ENCODE results near the gene BTD.
"Not testable (repeated sequence)": the region's sequence is repeated elsewhere in the genome, so short reads cannot be mapped to it uniquely, and the experiment has no call there.

BTD gene

DNA sequence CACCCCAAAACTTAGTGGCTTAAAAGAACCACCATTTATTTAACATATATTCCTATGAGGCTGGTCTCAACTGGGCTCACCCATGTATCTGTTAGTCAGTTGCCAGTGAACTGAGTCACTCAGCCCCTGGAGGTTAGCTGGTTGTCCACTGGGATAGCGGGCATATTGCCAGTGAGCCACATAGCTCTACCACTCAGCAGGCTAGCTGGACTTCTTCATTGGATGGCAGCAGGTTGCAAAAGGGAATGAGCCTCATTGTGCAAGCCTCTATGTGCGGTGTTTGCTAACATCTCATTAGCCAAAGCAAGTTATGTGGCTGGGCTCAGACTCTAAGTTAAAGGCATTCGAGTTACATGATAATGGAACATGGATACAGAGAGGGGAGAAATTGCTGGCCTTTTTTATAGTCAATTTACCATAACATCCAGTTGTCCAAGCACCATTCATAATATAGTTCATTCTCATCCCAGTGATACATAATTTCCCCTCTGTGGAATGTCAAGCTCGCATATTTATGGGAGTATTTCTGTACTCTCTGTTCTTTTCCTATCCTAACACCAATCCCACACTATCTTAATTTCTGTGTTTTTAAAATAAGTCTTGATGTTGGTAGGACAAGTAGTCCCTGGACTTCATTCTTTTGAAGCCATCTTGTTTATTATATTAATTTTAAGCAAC is 8.7 kb downstream of the BTD start:
- Mint-ChIP-seq H3K36me3 (ENCODE audit: insufficient read depth) (peaks cover 5% of the 10 kb centered on the region), H3K27me3 (no peaks in the 10 kb centered on the region), H3K4me3 (no peak overlapping the region), H3K9me3 (no peaks in the 10 kb centered on the region), H3K27ac (ENCODE audit: low read depth) (no peak overlapping the region), H3K4me1 (peaks cover 9% of the 10 kb centered on the region)
- ATAC-seq (replicated peaks; ENCODE audit: extremely low read depth, poor library complexity, severe bottlenecking) (no peak), DNase-seq (ENCODE audit: low spot score in 2 of 2) (no peak)

- Mint-ChIP-seq H3K27me3 (no peaks in the 10 kb centered on the region), H3K4me1 (peaks cover 9% of the 10 kb centered on the region), H3K36me3 (ENCODE audit: insufficient read depth) (peaks cover 5% of the 10 kb centered on the region), H3K4me3 (no peak overlapping the region), H3K9me3 (no peaks in the 10 kb centered on the region), H3K27ac (ENCODE audit: low read depth) (no peak overlapping the region)
- no peak for ATAC-seq (replicated peaks; ENCODE audit: extremely low read depth, poor library complexity, severe bottlenecking)
- DNase-seq (ENCODE audit: low spot score in 2 of 2): no peak
Observed at GRCh38 chr3:15611018-15611417, 9.5 kb downstream of the BTD start.

- no peaks in the 10 kb centered on the region for H3K27me3 Mint-ChIP-seq
- H3K27ac Mint-ChIP-seq (ENCODE audit: low read depth): no peak overlapping the region
- H3K4me1 Mint-ChIP-seq: peaks cover 9% of the 10 kb centered on the region
- DNase-seq (ENCODE audit: low spot score in 2 of 2): no peak
- H3K9me3 Mint-ChIP-seq: no peaks in the 10 kb centered on the region
- no peak for ATAC-seq (replicated peaks; ENCODE audit: extremely low read depth, poor library complexity, severe bottlenecking)
- H3K4me3 Mint-ChIP-seq: no peak overlapping the region
- H3K36me3 Mint-ChIP-seq (ENCODE audit: insufficient read depth): peaks cover 5% of the 10 kb centered on the region
Observed at GRCh38 chr3:15612001-15612400, 10.5 kb downstream of the BTD start.

GRCh38 chr3:15614958-15615357 is 13.4 kb downstream of the BTD start:
- peaks cover 9% of the 10 kb centered on the region for H3K4me1 Mint-ChIP-seq
- H3K36me3 Mint-ChIP-seq (ENCODE audit: insufficient read depth): peaks cover 3% of the 10 kb centered on the region
- no peak for ATAC-seq (replicated peaks; ENCODE audit: extremely low read depth, poor library complexity, severe bottlenecking)
- H3K27me3 Mint-ChIP-seq: no peaks in the 10 kb centered on the region
- peaks cover 10% of the 10 kb centered on the region for H3K9me3 Mint-ChIP-seq
- no peak overlapping the region for H3K27ac Mint-ChIP-seq (ENCODE audit: low read depth)
- no peak overlapping the region for H3K4me3 Mint-ChIP-seq
- no peak for DNase-seq (ENCODE audit: low spot score in 2 of 2)

DNA sequence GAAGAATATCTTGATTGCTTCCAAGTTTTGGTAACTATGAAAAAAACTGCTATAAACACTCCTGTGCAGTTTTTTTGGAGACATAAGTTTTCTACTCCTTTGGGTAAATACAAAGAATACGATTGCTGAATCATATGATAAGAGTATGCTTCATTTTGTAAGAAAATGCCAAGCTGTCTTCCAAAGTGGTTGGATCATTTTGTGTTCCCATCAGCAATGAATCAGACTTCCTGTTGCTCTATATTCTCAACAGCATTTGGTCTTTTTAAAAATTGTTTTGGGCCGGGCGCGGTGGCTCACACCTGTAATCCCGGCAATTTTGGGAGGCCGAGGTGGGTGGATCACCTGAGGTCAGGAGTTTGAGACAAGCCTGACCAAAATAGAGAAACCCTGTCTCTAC is 14.5 kb downstream of the BTD start:
- peaks cover 10% of the 10 kb centered on the region for H3K9me3 Mint-ChIP-seq
- peaks cover 3% of the 10 kb centered on the region for H3K36me3 Mint-ChIP-seq (ENCODE audit: insufficient read depth)
- H3K27ac Mint-ChIP-seq (ENCODE audit: low read depth): no peak overlapping the region
- peaks cover 9% of the 10 kb centered on the region for H3K4me1 Mint-ChIP-seq
- H3K4me3 Mint-ChIP-seq: no peak overlapping the region
- DNase-seq (ENCODE audit: low spot score in 2 of 2) (no peak), ATAC-seq (replicated peaks; ENCODE audit: extremely low read depth, poor library complexity, severe bottlenecking) (no peak)
- no peaks in the 10 kb centered on the region for H3K27me3 Mint-ChIP-seq

GRCh38 chr3:15619659-15620464 is 18.3 kb downstream of the BTD start:
- H3K4me3 Mint-ChIP-seq; DNase-seq (ENCODE audit: low spot score in 2 of 2); ATAC-seq (replicated peaks; ENCODE audit: extremely low read depth, poor library complexity, severe bottlenecking); H3K27me3 Mint-ChIP-seq; H3K27ac Mint-ChIP-seq (ENCODE audit: low read depth); H3K36me3 Mint-ChIP-seq (ENCODE audit: insufficient read depth): not testable (repeated sequence)
- Mint-ChIP-seq H3K9me3 (peaks cover 16% of the 10 kb centered on the region), H3K4me1 (peaks cover 25% of the 10 kb centered on the region)

- Mint-ChIP-seq H3K4me1 (peaks cover 22% of the 10 kb centered on the region), H3K9me3 (peaks cover 16% of the 10 kb centered on the region), H3K27me3 (no peaks in the 10 kb centered on the region), H3K27ac (ENCODE audit: low read depth) (peak overlapping the region; percentile 93), H3K36me3 (ENCODE audit: insufficient read depth) (peaks cover 4% of the 10 kb centered on the region), H3K4me3 (peak overlapping the region; percentile 76)
- ATAC-seq (replicated peaks; ENCODE audit: extremely low read depth, poor library complexity, severe bottlenecking): peak; percentile 84
- no peak for DNase-seq (ENCODE audit: low spot score in 2 of 2)
Observed at GRCh38 chr3:15623535-15624440, 22.2 kb downstream of the BTD start.

DNA sequence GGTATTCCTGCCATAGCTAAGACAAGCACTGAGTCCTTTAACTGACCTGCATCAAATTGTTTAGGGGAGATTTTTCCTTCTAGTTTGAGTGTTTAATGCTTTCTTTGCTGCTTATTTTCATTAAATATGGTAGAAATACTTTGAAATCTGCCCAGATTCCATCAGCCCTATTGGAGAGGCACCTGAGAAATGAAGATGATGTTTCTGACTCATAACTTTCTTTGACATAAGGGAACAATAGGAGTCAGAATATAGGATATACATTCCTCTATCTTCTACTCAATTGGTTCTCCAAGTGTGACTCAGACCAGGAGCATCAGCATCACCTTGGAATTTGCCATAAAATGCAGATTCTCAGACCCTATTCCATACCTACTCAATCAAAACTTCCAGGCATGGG is 27.4 kb downstream of the BTD start:
- DNase-seq (ENCODE audit: low spot score in 2 of 2) (no peak), ATAC-seq (replicated peaks; ENCODE audit: extremely low read depth, poor library complexity, severe bottlenecking) (no peak)
- Mint-ChIP-seq H3K36me3 (ENCODE audit: insufficient read depth) (peaks cover 3% of the 10 kb centered on the region), H3K4me3 (no peak overlapping the region), H3K9me3 (no peaks in the 10 kb centered on the region), H3K27ac (ENCODE audit: low read depth) (no peak overlapping the region), H3K4me1 (peaks cover 26% of the 10 kb centered on the region), H3K27me3 (no peaks in the 10 kb centered on the region)

GRCh38 chr3:15629860-15630597 is 28.5 kb downstream of the BTD start:
- Mint-ChIP-seq H3K9me3 (no peaks in the 10 kb centered on the region), H3K36me3 (ENCODE audit: insufficient read depth) (peaks cover 2% of the 10 kb centered on the region), H3K4me3 (no peak overlapping the region), H3K27ac (ENCODE audit: low read depth) (peak overlapping the region; percentile 20), H3K4me1 (peaks cover 18% of the 10 kb centered on the region), H3K27me3 (no peaks in the 10 kb centered on the region)
- DNase-seq (ENCODE audit: low spot score in 2 of 2) (peak; percentile 32 to 59), ATAC-seq (replicated peaks; ENCODE audit: extremely low read depth, poor library complexity, severe bottlenecking) (peak; percentile 99)

DNA sequence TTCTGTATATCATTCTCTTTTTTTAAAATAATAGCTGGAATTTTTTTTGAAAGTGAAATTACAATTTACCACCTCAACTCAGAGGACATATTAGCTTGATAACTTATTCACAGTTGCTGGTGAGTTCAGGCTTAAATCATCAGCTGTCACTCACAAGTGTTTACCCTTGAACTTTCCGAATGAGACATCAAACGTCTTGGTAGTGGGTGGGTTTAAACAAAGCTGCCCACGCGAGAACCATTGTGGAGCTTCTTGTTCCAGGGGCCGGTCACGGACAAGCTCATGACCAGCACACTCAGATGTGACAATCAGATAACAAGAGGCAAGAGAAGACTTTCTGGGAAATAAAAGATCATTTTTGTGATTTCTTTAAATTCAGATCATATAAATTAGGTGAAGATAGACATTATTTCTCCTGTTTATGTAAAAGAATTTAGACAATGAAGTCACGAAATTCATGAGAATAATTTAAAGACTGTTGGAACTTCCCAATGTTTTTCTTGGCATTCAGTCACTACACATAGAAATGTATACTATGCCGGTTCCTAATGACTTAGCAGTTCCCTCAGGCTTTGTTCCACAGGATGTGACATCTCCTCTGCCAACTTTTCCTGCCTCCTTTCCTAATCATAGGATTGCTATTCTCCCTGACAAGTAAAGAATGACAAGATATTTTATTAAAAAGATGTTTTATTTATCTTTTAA is 29.3 kb downstream of the BTD start:
- peaks cover 3% of the 10 kb centered on the region for H3K36me3 Mint-ChIP-seq (ENCODE audit: insufficient read depth)
- H3K27ac Mint-ChIP-seq (ENCODE audit: low read depth): peak overlapping the region; percentile 20
- H3K4me1 Mint-ChIP-seq: peaks cover 20% of the 10 kb centered on the region
- H3K4me3 Mint-ChIP-seq: no peak overlapping the region
- no peaks in the 10 kb centered on the region for H3K27me3 Mint-ChIP-seq
- no peak for DNase-seq (ENCODE audit: low spot score in 2 of 2)
- ATAC-seq (replicated peaks; ENCODE audit: extremely low read depth, poor library complexity, severe bottlenecking): no peak
- H3K9me3 Mint-ChIP-seq: no peaks in the 10 kb centered on the region

DNA sequence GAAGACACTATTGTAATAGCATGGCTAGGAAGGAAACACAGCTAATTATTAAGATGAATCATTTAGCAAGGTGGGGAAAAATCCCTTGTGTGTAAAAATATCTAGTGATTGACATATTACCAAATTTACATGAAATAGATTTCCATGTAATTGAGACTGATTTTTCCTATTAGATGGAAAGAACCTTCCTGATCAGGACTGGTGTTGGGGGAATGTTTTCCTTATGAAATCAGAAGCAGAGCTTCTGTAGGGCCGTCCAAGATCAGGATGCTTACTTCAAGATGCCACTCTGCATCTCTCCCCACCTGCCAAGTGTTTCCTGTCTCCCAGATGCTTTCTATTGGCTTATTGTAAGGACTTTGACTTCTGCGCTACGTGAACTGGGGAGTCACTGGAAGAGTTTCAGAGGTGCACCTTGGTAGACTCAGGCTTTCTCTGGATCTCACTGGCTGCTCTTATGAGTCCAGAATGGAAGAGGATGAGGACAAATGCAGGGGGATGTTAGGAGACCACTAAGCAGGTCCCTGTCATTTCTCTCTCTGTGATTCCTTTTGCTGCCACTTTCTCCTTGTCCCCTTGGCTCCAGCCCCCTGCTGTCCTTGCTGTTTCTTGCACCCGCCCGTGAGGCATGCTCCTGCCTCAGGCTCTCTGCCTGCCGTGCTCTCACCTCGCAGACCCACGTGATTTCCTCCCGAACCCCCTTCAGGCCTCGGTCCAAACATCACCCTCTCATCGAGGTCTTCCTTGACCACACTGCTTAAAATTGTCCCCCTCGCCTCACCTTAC is 30.1 kb downstream of the BTD start:
- H3K27ac Mint-ChIP-seq (ENCODE audit: low read depth): no peak overlapping the region
- DNase-seq (ENCODE audit: low spot score in 2 of 2) (no peak), ATAC-seq (replicated peaks; ENCODE audit: extremely low read depth, poor library complexity, severe bottlenecking) (no peak)
- no peaks in the 10 kb centered on the region for H3K27me3 Mint-ChIP-seq
- H3K36me3 Mint-ChIP-seq (ENCODE audit: insufficient read depth): peaks cover 3% of the 10 kb centered on the region
- peaks cover 28% of the 10 kb centered on the region for H3K4me1 Mint-ChIP-seq
- no peaks in the 10 kb centered on the region for H3K9me3 Mint-ChIP-seq
- H3K4me3 Mint-ChIP-seq: peak overlapping the region; percentile 14

Measured in central memory CD8-positive, alpha-beta T cell (primary cell).